ENCODE results near the gene MYADML2.

The MYADML2 gene

GRCh38 chr17:81895400-81895799 is 51.6 kb downstream of the MYADML2 start:
- no peak for DNase-seq

GRCh38 chr17:81891303-81891552 is 55.8 kb downstream of the MYADML2 start:
- DNase-seq = no peak

GRCh38 chr17:81890447-81891302 is 56.4 kb downstream of the MYADML2 start:
- DNase-seq = no peak
